GM23338 (cell line): ENCODE measurements around the gene GCFC2. TPM values are rescaled to one million over a fixed set of nuclear protein-coding genes. Genes with fewer than 3 reads are reported as not detected.

Experiments
- ATAC-seq: fragments of 200-7000 bp; cut with Tn5 transposase; 3 replicates; pipeline ENCODE4 v1.9.1; 2020
- DNase-seq: peaks from one replicate; pipeline ENCODE4 v3.0.0-alpha.2; 2015; ENCODE audit warnings: low spot score
- H2AFZ ChIP-seq: fragments of 200-600 bp; sonication (generic); 2 replicates; pipeline ENCODE4 v1.8.0; 2016; ENCODE audit warnings: antibody characterized with exemption, mild to moderate bottlenecking, moderate library complexity
- H3F3A ChIP-seq: fragments of 200-600 bp; sonication (generic); replicated peaks from 2 replicates; pipeline ENCODE4 v1.8.0; 2017; ENCODE audit warnings: antibody characterized with exemption, mixed run types, low read depth
- H3K27ac ChIP-seq: fragments of 200-600 bp; sonication (generic); 2 replicates; pipeline ENCODE4 v1.6.1; 2016; ENCODE audit warnings: low read depth
- H3K27me3 ChIP-seq: fragments of 200-600 bp; sonication (generic); 2 replicates; pipeline ENCODE4 v1.8.0; 2016; ENCODE audit warnings: mild to moderate bottlenecking, mixed run types, moderate library complexity; ENCODE audit not compliant: insufficient read depth
- H3K36me3 ChIP-seq: fragments of 200-600 bp; sonication (generic); 2 replicates; pipeline ENCODE4 v1.8.0; 2016; ENCODE audit warnings: mild to moderate bottlenecking; ENCODE audit not compliant: insufficient read depth
- H3K4me1 ChIP-seq: fragments of 200-600 bp; sonication (generic); 2 replicates; pipeline ENCODE4 v1.8.0; 2016; ENCODE audit warnings: mild to moderate bottlenecking, moderate library complexity; ENCODE audit not compliant: insufficient read depth
- H3K4me2 ChIP-seq: fragments of 200-600 bp; sonication (generic); 2 replicates; pipeline ENCODE4 v1.7.1; 2017; ENCODE audit warnings: mixed run types
- H3K4me3 ChIP-seq: fragments of 200-600 bp; sonication (generic); 2 replicates; pipeline ENCODE4 v1.6.1; 2016; ENCODE audit warnings: mixed run types
- H3K79me2 ChIP-seq: fragments of 200-600 bp; sonication (generic); replicated peaks from 2 replicates; pipeline ENCODE4 v1.8.0; 2017; ENCODE audit warnings: mild to moderate bottlenecking; ENCODE audit not compliant: insufficient read depth
- H3K9me2 ChIP-seq: fragments of 200-600 bp; sonication (generic); 2 replicates; pipeline ENCODE4 v1.8.0; 2017; ENCODE audit not compliant: insufficient read depth
- H4K20me1 ChIP-seq: fragments of 200-600 bp; sonication (generic); replicated peaks from 2 replicates; pipeline ENCODE4 v1.8.0; 2017; ENCODE audit warnings: mild to moderate bottlenecking; ENCODE audit not compliant: insufficient read depth
- H3K27ac Mint-ChIP-seq: 2 replicates; pipeline ENCODE4 v1.8.0; 2020; ENCODE audit warnings: inconsistent platforms, mild to moderate bottlenecking, moderate library complexity, mixed read lengths
- H3K27me3 Mint-ChIP-seq: 3 replicates; pipeline ENCODE4 v1.8.0; 2022; ENCODE audit warnings: low read depth, mild to moderate bottlenecking, moderate library complexity, mixed read lengths, inconsistent platforms; ENCODE audit not compliant: insufficient read depth, poor library complexity
- H3K36me3 Mint-ChIP-seq: 3 replicates; pipeline ENCODE4 v1.8.0; 2021; ENCODE audit warnings: low read depth, mild to moderate bottlenecking, inconsistent platforms, moderate library complexity, mixed read lengths
- H3K4me1 Mint-ChIP-seq: 3 replicates; pipeline ENCODE4 v1.8.0; 2020; ENCODE audit warnings: mild to moderate bottlenecking, inconsistent platforms, mixed read lengths
- H3K4me3 Mint-ChIP-seq: 3 replicates; pipeline ENCODE4 v1.8.0; 2021; ENCODE audit warnings: moderate library complexity, mild to moderate bottlenecking, inconsistent platforms, mixed read lengths
- H3K9me3 Mint-ChIP-seq: 3 replicates; pipeline ENCODE4 v1.8.0; 2020; ENCODE audit warnings: moderate library complexity, mild to moderate bottlenecking, inconsistent platforms, mixed read lengths
- CREB1 ChIP-seq: fragments of 250-450 bp; sonication (Bioruptor Pico); IDR thresholded peaks from 2 replicates; pipeline ENCODE4 v1.5.0; 2020; ENCODE audit warnings: low read depth, mild to moderate bottlenecking, moderate library complexity
- CTCF ChIP-seq, 2 experiments: fragments of 200-600 bp in 1 of 2; sonication (generic) in 1 of 2; conservative IDR thresholded peaks; 2 replicates each; pipeline versions ENCODE4 v1.5.1 to v1.6.1; 2016 to 2017; ENCODE audit warnings: antibody characterized with exemption in 2 of 2, low read depth in 2 of 2, mild to moderate bottlenecking in 2 of 2, moderate library complexity in 1 of 2
- EZH2 ChIP-seq: fragments of 200-600 bp; sonication (generic); IDR thresholded peaks from one replicate; pipeline ENCODE4 v1.8.0; 2017; ENCODE audit warnings: antibody characterized with exemption, mild to moderate bottlenecking, low read depth; ENCODE audit not compliant: unreplicated experiment
- NANOG ChIP-seq: IDR thresholded peaks from 2 replicates; pipeline ENCODE4 v1.6.1; 2016; ENCODE audit warnings: antibody characterized with exemption, borderline replicate concordance
- REST ChIP-seq: IDR thresholded peaks from one replicate; pipeline ENCODE4 v1.6.1; 2018; ENCODE audit warnings: antibody characterized with exemption; ENCODE audit not compliant: unreplicated experiment
- STAT1 ChIP-seq: IDR thresholded peaks from one replicate; pipeline ENCODE4 v1.6.1; 2016; ENCODE audit warnings: antibody characterized with exemption; ENCODE audit not compliant: unreplicated experiment
- ZNF114 ChIP-seq: fragments of 250-450 bp; sonication (Bioruptor Pico); IDR thresholded peaks from 2 replicates; pipeline ENCODE4 v1.5.0; 2020; ENCODE audit warnings: mild to moderate bottlenecking, moderate library complexity
- ZNF331 ChIP-seq: fragments of 250-450 bp; sonication (Bioruptor Pico); IDR thresholded peaks from 2 replicates; pipeline ENCODE4 v1.5.0; 2020; ENCODE audit warnings: low read depth, mild to moderate bottlenecking, moderate library complexity
- ZNF462 ChIP-seq: fragments of 250-450 bp; sonication (Bioruptor Pico); IDR thresholded peaks from 2 replicates; pipeline ENCODE4 v1.5.0; 2020; ENCODE audit warnings: mild to moderate bottlenecking, moderate library complexity
- polyA plus RNA-seq: library from polyadenylated mRNA; unstranded; fragments of >200 nt; fragmentation: Nextera tagmentation; extraction: Ambion mirVana; gene quantifications from 2 replicates; pipeline ENCODE4 v1.2.1, GENCODE V29; 2016
- total RNA-seq: library from RNA; depleted of rRNA; stranded (reverse); fragments of >200 nt; shearing (Covaris generic); gene quantifications from 2 replicates; pipeline ENCODE4 v1.2.3, GENCODE V29; 2014

GCFC2 gene
- total and polyA plus RNA-seq, 2 experiments from 2014 or later: 23.8 to 26.2 TPM

GRCh38 chr2:75751824-75752468 is 41.2 kb upstream of the GCFC2 start (continued):
- no peak for TF ChIP-seq ZNF462 (CRISPR knock-in tag)
- TF ChIP-seq CTCF (conservative IDR thresholded peaks at IDR 0.05; ENCODE audit: low read depth in 2 of 2): no peak

GRCh38 chr2:75751360-75751759 is 40.6 kb upstream of the GCFC2 start:
- H4K20me1 ChIP-seq: no peaks in the 10 kb centered on the region
- Mint-ChIP-seq H3K36me3 (no peaks in the 10 kb centered on the region), H3K27me3 (peaks cover under 1% of the 10 kb centered on the region), H3K4me1 (peaks cover 18% of the 10 kb centered on the region), H3K4me3 (no peak overlapping the region), H3K9me3 (no peaks in the 10 kb centered on the region), H3K27ac (no peak overlapping the region)
- H3K27me3 ChIP-seq: no peaks in the 10 kb centered on the region
- H2AFZ ChIP-seq: no peak overlapping the region
- H3K9me2 ChIP-seq: no peaks in the 10 kb centered on the region
- H3K36me3 ChIP-seq: no peaks in the 10 kb centered on the region
- peaks cover 6% of the 10 kb centered on the region; the same call in 1 of the 2 replicates for H3K4me1 ChIP-seq
- DNase-seq (no peak), ATAC-seq (no peak)
- no peaks in the 10 kb centered on the region for H3K79me2 ChIP-seq
- no peaks in the 10 kb centered on the region for H3F3A ChIP-seq
- H3K4me2 ChIP-seq: no peak overlapping the region
- no peak overlapping the region for H3K4me3 ChIP-seq
- no peak overlapping the region for H3K27ac ChIP-seq
- TF ChIP-seq ZNF114 (no peak), ZNF331 (CRISPR knock-in tag) (no peak), CREB1 (CRISPR knock-in tag) (no peak), EZH2 (no peak), NANOG (no peak), STAT1 (no peak), REST (no peak), CTCF (conservative IDR thresholded peaks at IDR 0.05; ENCODE audit: low read depth in 2 of 2) (no peak)
